DMS114 treated with DMSO at 0.1 percent for 48 hours (cell line): ENCODE data around the gene MYL6B.
A peak's percentile ranks its signal among the peaks of the same experiment; 100 is the strongest.
"Not testable (repeated sequence)": the region's sequence is repeated elsewhere in the genome, so short reads cannot be mapped to it uniquely, and the experiment has no call there.

Source experiments
- DNase-seq: peaks from one replicate; lab custom pipeline; 2025; ENCODE audit not compliant: unreplicated experiment; lab: John Stamatoyannopoulos, UW

MYL6B gene

DNA sequence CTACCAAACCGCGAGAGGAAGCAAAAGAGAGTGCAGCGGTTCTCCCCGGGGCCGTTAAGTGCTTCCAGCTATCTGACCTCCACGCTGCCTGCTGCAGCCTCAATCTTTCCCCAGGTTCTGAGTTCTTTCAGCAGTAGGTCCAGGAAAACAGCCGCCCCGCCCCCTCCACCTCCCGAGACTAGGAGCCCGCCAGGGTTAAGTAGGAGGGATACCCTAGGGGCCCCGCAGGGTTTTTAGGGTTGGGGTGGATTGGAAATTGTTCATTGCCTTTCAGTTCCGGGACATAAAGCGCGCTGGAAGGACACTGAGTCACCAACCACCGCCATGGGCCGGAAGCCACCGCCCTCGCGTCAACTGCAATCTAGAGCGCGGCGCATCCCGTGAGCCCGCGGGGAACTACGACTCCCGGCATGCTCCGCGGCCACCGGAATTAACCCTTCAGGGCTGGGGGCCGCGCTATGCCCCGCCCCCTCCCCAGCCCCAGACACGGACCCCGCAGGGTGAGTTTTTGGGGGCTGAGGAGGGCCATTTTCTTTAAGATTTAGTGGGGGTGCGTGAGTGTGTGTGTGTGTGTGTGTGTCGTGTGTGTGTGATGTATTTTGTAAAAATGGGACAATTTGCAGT lies at the start of gene MYL6B:
Gene MYL6B (plus strand): TSS at position 456 of the 624 bp plus-strand sequence. CDS start 1,332 bp downstream, outside the sequence.
- peak; percentile 84 for DNase-seq

- no peak for DNase-seq
These were observed 49.7 kb upstream of the MYL6B start for GRCh38 chr12:56102683-56103065.

GRCh38 chr12:56103066-56103711 lies 49.2 kb upstream of the MYL6B start:
- no peak for DNase-seq

- no peak for DNase-seq
These were observed 48.6 kb upstream of the MYL6B start for GRCh38 chr12:56103823-56104108.

- peak; percentile 98 for DNase-seq
These were observed 48.1 kb upstream of the MYL6B start, which contains the start of gene PA2G4 for GRCh38 chr12:56104109-56104814. TSS of gene PA2G4 (plus strand) at chr12:56104559. CDS start at chr12:56104738, 179 bp downstream.

DNA sequence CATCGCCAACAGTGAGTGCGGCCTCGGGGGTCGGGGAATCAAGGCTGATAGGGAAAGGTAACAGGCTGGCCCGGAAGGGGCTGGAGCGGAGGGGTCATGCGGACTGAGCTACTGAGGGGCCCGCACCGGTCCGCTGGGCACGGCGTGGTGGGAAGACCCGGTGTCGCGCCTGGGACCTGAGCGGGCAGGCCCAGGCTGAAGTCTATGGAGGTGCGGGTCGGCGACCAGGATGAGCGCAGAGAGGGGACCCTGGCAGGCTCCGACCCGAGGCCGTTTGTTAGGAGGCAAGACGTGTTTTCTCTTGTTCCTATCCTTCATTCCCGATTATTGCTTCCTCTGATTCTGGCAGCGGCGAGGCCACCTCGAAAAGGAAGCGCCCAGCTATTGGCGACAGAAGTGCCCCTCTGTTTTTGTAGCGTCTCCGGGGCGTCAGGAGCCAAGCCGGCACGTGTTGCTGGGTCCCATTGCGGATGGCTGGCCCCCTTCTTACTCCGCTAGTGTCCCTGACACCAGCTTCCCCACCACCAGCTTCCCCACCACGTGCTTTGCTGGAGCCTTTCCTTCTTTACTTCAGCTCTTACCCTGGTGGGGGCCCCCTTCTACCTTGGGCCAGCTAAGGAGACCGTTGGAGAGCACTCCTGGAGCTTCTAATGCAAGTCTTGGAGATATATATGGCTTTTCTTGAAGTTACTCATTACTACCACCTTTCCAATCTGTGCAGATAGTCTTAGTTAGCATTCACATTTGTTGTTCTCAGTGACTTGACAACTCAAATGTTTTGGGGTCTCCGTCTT lies 47.4 kb upstream of the MYL6B start:
- DNase-seq = no peak

- DNase-seq = no peak
These were observed 46.8 kb upstream of the MYL6B start for GRCh38 chr12:56105609-56105902.

- no peak for DNase-seq
These were observed 45.1 kb upstream of the MYL6B start for GRCh38 chr12:56107242-56107641.

DNA sequence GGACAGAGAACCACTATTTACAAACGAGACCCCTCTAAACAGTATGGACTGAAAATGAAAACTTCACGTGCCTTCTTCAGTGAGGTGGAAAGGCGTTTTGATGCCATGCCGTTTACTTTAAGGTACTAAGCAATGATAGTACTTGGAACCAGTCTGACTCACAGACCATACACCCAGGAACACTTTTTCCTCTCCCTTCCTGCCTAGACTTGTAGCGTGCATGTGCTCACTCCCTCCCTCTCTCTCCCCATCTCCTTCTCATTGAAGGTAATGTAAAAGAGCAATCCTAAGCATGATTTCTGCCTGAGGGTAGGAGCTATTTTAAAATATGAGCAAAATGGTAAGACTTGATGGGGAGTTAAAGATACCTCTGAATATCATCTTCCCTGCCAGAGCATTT lies 41.8 kb upstream of the MYL6B start:
- no peak for DNase-seq

DNA sequence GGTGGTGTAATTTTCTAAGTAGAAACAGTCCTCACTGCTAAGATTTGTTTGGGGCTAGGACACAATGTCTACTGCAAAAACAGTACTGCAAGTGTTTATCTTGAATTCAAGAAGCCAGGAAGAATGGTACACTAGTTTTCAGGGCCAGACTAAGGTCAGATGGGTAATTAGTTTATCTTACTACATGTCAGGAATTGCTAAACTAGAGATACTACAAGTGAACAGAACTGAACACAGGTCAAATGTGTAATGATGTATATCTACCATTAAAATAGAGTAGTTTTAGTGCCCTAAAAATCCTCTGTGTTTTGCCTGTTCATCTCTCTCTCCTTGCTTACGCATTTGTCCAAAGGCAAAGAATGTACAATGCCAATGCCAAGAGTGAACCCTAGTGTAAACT lies 38.3 kb upstream of the MYL6B start:
- no peak for DNase-seq

DNA sequence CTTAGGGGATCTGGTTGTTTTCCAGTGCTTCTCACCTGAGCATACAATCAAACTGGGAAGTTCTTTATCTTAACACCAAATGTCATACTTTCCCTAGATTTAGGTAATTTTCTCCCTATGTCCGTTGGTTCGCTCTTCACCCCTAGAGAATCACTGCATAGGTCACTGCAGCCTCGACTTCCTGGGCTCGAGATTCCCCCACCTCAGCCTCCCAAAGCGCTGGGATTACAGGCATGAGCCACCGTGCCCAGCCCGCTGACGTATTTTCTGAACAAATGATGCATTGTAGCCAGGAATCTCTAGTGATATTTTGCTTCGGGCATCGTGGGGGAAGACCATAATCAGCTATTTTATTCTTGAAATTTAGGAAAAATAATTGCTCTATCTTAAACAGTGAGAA lies 37.1 kb upstream of the MYL6B start:
- no peak for DNase-seq

GRCh38 chr12:56116267-56117081 lies 35.9 kb upstream of the MYL6B start, which contains the start of gene RPL41:
TSS of gene RPL41 (plus strand) at chr12:56116633.
- peak; percentile 91 for DNase-seq

DNA sequence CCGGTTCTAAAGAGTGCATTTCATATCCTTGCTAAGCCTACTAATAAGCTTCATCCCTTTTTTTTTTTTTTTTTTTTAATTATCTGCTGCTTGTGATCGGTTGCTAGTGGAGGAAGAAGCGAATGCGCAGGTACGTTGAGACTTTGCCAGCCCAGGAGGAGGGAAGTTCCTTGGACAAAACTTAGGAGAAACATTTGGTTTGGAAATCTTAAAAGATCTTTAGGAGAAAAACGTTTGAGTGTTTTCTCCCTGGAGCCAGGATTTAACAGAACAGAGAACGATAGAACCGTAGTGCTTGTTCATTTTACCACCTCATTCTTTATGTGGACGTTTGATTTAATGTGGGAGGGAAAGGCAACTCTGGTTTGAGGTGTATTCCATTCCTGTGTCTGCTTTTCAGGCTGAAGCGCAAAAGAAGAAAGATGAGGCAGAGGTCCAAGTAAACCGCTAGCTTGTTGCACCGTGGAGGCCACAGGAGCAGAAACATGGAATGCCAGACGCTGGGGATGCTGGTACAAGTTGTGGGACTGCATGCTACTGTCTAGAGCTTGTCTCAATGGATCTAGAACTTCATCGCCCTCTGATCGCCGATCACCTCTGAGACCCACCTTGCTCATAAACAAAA lies 35.2 kb upstream of the MYL6B start:
- DNase-seq = not testable (repeated sequence)

GRCh38 chr12:56117778-56118687 lies 34.4 kb upstream of the MYL6B start, which contains the start of gene ZC3H10:
TSS of gene ZC3H10 (plus strand) at chr12:56118266. CDS start at chr12:56120563, 2,297 bp downstream.
- DNase-seq = peak; percentile 99

- peak; percentile 65 for DNase-seq
These were observed 33.6 kb upstream of the MYL6B start for GRCh38 chr12:56118688-56119357.

GRCh38 chr12:56119361-56119796 lies 33.0 kb upstream of the MYL6B start:
- DNase-seq = peak; percentile 82

DNA sequence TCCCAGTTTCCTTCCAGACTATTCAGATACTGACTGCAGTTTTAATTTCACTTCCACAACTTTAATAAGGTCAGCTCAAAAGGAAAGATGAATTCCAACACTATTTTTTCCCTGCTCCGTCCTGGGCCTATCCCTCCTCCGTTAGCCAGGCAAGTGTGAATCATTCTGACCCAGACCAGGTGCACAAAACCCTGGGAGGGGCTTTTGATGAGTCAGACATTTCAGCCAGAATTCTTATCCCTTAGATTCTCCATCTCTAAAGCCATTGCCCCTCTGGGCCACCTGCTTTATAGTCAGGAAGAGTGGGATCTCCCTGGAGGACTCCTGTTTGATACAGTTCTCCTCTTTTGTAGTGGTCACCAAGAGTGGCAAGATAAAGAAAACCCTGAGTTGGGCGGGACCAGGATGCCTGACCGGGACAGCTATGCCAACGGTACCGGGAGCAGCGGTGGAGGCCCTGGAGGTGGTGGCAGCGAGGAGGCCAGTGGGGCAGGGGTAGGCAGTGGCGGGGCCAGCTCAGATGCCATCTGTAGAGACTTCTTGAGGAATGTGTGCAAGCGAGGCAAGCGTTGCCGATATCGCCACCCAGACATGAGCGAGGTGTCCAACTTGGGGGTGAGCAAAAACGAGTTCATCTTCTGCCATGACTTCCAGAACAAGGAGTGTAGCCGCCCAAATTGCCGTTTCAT lies 32.1 kb upstream of the MYL6B start:
- no peak for DNase-seq
